HG03460 (cell line): ENCODE results near the gene MICAL2.

ENCODE experiments used
- ATAC-seq: cut with Tn5 transposase; IDR thresholded peaks from one replicate; pipeline ENCODE4 v1.9.1; 2021; ENCODE audit not compliant: unreplicated experiment

Gene MICAL2

GRCh38 chr11:12110201-12110713 lies at the start of gene MICAL2:
Gene MICAL2 (plus strand): TSS chr11:12110590. CDS start chr11:12162156, 51,566 bp downstream.
- ATAC-seq, result peak; percentile 97

DNA sequence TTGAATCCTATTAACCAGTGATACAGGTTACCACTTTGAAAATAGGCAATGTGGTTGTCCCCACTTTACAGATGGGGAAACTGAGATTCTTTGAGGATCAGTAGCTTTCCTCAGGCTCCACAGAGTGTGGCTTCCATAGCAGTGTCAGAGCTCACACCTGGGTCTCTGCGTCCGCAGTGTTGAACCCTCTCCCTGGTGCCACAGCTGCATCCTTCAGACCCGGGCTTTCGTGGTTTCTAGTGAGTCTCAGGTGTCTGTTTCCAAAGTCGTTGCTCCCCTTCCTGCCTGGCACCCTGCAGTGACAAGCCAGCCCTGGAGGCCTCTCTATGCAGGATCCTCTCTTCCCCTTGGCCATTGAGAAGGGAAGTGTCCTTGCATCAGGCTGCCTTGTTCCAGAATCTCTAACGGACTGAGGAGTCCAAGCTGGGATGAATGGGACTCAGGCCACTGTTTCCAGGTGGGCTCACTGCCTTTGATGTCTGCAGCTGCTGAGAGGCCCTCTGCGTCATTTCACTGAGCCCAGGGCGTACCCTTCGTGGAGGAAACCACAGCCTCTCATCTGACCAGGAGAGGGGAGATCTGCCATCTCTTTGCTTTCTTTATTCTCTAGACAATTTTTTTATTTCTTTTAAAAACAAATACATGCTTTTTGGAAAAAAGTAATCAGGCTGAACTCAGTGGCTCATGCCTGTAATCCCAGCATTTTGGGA lies 48.4 kb upstream of the MICAL2 start:
- ATAC-seq, result no peak

GRCh38 chr11:12063251-12063650 lies 47.1 kb upstream of the MICAL2 start:
- ATAC-seq, result no peak

DNA sequence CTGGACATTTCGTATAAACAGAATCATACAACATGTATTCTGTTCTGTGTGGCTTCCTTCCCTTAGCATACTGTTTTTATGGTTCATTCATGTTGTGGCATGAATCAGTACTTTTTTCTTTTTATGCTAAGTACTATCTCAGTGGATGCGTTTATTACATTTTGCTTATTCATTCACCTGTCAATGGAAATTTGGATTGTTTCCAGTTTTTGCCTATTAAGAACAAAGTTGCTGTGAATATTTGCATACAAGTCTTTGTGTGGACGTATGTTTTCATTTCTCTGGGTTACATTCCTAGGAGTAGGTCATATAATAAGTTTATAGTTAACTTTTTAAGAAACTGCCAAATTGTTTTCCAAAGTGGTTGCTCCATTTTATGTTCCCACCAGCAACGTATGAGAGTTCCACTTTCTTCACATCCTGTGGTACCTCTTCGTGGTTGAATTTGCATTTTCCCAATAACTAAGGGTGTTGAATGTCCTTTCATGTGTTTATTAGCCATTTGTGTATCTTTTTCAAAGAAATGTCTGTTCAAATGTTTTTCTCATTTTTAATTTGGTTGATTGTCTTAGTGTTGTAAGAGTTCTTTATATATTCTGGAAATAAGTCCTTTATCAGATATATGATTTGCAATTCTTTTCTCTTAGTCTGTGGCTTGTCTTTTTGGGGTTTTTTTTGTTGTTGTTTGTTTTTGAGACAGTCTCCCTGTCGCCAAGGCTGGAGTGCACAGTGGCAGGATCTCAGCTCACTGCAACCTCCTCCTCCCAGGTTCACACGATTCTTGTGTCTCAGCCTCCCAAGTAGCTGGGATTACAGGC lies 46.0 kb upstream of the MICAL2 start:
- no peak for ATAC-seq

GRCh38 chr11:12064954-12065280 lies 45.5 kb upstream of the MICAL2 start:
- ATAC-seq, result no peak

DNA sequence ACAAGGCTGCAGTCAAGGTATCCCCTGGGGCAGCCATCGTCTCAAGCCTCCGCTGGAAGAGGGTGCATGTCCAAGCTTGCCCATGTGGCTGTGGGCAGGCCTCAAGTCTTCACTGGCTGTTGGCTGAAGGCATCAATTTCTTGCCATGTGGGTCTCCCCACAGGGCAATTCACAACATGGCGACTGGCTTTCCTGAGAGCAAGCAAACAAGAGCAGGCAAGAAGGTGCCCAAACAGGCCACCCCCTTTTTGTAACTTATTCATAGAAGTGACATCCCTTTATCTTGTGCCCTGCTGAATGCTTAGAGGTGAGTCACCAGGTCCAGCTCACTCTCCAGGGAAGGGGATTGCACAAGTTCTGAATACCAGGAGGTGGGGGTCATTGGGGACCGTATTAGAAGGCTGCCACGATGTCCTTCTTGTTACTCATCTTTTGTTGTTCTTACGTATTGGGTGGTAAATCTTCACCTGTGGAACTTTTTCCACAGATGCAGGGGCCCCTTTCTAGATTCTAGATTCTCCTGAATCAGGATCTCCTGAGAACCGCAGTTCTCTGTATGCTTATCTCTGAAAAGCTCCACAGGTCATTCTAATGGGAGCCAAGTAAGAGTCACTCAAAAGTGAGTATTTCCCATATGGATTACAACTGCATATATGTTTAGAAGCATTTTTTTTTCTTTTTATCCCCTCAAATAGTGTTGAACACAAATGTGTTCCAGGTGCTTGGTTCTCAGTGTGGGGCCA lies 44.2 kb upstream of the MICAL2 start:
- no peak for ATAC-seq

DNA sequence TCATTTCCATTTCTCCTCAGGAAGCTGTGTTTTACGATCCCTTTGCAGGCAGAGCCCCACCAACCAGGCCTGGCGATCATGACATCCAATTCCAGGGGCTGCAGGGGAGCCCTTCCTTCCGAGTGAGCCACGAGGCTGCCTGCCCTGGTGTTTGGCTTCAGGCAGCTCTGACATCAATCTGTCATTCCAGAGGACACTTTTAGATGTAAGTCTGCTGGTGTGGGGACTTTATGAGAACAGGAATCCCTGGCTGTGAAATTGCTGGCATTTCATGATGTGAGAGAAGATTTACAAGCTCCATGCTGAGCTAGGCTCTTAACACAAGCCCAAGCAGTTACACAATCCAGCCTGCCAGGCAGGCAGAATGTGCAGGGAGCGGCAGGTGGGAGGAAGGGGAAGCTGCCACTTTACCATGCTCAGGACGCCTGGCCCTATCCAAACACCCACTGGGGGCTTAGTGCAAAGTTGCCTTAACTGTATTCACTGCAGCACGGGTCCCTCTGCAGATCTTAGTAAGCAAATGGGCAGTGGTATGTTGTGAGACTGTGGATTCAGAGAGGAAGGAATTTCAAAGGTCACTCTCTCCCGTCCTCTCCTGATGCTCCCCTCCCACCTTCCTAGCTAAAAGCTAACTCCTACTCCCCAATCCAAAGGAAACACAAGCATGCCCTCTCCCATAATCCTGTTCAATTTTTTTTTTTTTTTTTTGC lies 43.4 kb upstream of the MICAL2 start:
- no peak for ATAC-seq

DNA sequence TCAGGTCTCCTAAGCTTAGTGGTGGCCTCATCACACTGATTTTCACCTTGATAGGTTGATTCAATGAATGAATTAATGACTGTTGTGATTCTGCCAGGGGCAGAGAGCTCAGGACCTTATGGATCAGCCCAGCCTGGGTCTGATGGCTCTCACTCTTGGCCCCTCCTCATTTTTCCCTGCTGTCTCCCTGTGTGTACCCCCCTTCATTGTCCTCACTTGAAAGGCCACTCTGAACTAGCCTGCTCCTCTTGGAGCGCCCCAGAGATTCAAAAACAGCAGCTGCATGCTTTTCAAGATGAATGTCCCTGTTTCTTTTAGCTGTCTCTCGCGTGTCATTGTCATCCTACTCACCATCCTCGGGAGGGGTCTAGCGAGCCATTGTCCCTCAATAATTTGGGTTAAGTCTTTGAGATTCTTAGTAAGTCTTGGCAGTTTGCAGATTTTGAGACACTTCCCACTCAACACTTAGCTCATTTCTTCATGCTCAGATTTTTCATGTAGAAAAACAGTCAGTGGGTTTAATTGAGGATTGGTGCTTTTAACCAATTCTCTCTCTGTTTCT lies 42.5 kb upstream of the MICAL2 start:
- ATAC-seq, result no peak

DNA sequence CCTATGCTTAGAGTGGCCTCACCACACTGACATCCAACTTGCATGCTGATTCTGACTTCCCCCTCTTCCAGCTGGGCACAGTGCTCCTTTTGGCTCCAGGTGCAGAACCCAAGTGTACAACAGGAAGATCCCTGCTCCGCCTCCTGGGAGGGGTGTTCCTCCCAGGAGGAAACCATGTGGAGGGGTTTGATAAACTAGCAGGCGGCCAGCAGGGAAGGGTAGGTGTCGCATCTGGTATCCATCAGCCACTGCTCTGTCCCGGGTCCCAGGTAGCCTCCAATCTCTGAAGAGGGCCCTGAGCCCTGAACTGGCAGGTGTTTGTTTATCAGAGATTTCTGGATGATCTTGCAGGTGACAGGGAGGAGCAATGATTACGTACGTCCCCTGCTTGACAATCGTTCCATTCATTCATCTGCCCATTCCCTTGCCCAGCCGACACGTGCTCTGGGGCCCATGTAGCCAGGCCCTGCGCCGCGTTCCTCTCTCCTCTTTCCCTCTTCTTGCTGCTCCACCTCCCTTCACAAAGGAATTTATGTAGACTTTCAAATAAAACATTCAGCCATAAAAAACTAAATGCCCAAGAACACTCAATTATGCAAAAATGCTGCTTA lies 41.2 kb upstream of the MICAL2 start:
- ATAC-seq, result no peak

GRCh38 chr11:12070446-12071267 lies 39.7 kb upstream of the MICAL2 start:
- no peak for ATAC-seq

- ATAC-seq, result no peak
Observed at GRCh38 chr11:12071574-12071973, 38.8 kb upstream of the MICAL2 start.

DNA sequence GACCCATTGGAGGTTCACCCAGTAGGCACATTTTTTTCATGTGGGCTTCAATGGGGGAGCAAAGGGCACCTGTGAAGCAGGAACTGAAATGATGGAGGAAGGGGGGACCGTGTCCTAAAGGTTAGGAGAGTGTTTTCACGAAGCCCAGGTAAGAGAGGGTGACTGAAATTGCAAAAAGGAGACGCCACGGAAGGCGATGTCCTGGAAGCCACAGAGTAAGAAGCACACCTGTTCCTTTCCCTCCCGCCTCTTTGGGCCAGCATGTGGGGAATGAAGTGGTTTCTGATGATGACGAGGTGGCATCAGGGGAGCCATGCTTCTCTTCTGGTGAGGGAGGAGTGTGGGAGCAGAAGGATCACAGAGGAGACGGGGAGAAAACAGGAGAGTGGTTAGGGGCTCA lies 37.0 kb upstream of the MICAL2 start:
- no peak for ATAC-seq

DNA sequence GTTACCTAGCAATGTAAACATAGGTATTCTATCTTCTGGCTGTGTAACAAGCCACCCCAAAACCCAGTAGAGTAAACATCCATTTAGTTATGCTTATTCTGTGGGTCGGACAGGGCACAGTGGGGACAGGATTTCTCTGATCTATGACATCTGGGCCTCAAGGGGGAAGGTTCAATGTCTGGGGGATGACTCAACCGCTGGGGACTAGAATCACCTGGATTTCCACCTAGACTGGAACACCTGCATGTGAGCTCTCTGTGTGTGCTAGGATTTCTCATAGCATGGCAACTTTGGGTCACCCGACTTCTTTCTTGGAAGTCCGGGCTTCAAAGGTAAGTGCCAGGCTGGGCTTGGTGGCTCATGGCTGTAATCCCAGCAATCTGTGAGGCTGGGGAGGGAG lies 36.5 kb upstream of the MICAL2 start:
- ATAC-seq, result no peak

- ATAC-seq, result no peak
Observed at GRCh38 chr11:12074529-12075195, 35.7 kb upstream of the MICAL2 start.

- no peak for ATAC-seq
Observed at GRCh38 chr11:12075291-12075690, 35.1 kb upstream of the MICAL2 start.

- no peak for ATAC-seq
Observed at GRCh38 chr11:12075822-12076821, 34.3 kb upstream of the MICAL2 start.

- ATAC-seq, result no peak
Observed at GRCh38 chr11:12076840-12077534, 33.4 kb upstream of the MICAL2 start.
